GM21786 (cell line): ENCODE results near the gene MARK3.
A peak's percentile ranks its signal among the peaks of the same experiment; 100 is the strongest.

Experiments
- ATAC-seq: cut with Tn5 transposase; IDR thresholded peaks from one replicate; pipeline ENCODE4 v1.9.1; 2021; ENCODE audit not compliant: unreplicated experiment

The MARK3 gene

DNA sequence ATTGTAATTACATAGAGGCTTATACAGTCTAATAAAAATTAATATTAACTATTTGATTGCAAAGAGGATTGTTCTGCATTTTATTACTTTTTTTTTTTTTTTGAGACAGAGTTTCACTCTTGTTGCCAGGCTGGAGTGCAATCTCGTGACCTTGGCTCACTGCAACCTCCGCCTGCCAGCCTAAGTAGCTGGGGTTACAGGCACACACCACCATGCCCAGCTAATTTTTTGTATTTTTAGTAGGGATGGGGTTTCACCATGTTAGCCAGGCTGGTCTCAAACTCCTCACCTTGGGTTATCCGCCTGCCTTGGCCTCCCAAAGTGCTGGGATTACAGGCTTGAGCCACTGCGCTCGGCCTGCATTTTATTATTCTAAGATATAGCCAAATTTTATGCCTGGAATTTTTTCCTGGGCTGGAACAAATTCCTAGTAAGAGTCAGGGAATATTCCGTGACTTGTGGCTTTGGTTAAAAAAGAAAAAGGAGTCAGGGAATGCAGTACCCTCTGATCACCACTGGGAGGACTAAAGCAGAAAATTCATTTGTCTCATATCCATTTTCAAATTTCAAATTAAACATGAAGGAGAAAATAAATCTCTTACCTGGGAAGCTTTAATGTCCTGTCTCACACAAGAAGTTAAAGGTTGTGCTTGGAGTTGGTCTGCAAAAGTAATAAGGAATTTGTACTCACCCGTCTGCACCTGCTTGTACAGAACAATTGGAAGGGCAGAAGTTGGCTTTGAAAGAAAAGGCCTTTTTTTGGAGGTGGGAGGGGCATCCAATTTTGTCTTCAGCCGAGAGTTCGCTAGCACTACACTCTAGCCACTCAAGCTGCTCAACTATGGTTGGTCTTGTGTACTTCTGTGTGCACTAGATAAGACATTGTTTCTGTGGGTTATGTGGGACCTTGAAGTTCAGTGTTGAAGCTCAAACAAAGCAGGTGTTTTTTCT is 8.7 kb downstream of the MARK3 start:
- ATAC-seq: no peak

DNA sequence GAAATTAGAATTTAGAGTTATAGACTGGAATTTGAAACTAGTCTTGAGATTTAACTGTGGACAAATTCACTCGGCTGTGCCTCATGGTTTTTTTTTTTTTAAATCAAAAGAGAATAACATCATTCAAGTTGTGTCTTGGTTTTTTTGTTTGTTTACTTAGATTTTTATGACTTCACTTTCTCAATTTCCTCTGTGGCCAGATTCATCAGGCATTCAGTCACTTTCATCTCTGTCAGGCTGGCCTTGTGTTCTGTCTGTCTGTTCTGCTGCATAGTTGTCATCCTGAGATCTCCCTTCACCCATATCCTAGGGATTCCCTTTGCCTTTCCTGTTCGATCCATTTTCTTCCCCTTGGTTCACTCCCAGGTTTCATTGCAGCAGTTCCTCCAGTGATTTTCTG is 10.0 kb downstream of the MARK3 start:
- ATAC-seq: no peak

DNA sequence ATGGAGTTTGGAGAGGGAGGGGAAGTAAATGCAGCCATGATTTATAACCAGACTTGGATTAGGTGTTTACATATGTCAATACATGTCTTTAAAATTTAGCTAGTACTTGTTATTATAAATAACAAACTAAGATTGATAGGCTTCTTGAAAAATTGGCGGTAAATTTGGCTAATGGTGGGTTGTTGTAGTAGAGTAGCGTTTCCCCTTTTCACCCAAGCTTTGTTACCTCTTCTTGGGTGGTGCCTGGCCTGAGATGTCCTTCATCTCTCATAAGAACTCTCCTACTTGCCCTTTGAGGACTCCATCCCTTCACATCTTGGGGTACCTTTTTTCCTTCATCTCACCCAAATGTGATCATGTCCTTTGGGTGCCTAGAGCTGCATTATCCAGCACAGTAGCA is 11.2 kb downstream of the MARK3 start:
- no peak for ATAC-seq

GRCh38 chr14:103398427-103399195 is 13.4 kb downstream of the MARK3 start:
- ATAC-seq: no peak

DNA sequence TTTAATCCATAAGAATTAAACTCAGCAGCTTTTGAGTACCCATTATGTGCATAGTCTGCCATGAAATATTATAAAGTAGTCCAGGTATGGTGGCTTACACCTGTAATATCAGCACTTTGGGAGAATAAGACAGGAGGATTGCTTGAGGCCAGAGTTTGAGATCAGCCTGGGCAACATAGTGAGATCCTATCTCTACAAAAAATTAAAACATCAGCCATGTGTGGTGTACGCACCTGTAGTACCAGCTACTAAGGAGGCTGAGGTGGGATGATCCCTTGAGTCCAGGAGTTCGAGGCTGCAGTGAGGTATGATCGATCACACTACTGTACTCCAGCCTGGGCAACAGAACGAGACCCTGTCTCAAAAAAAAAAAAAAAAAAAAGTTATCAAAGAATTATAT is 15.3 kb downstream of the MARK3 start:
- ATAC-seq: no peak

GRCh38 chr14:103401223-103402214 is 16.3 kb downstream of the MARK3 start:
- ATAC-seq: no peak

GRCh38 chr14:103402695-103403094 is 17.5 kb downstream of the MARK3 start:
- ATAC-seq: no peak

GRCh38 chr14:103404032-103404918 is 19.1 kb downstream of the MARK3 start:
- no peak for ATAC-seq

DNA sequence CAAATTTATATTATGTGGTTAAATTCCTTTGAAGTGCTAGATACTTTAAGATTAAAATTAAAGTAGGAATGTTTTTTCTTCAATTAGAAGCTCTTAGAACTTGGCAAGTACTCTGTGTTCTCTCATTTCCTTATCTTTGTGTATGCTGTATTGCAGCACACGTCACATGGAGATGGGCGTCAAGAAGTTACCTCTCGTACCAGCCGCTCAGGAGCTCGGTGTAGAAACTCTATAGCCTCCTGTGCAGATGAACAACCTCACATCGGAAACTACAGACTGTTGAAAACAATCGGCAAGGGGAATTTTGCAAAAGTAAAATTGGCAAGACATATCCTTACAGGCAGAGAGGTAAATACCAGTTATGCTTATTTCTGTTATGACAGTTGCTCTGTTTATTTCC is 19.7 kb downstream of the MARK3 start:
- no peak for ATAC-seq

GRCh38 chr14:103408491-103409155 is 23.4 kb downstream of the MARK3 start:
- no peak for ATAC-seq

DNA sequence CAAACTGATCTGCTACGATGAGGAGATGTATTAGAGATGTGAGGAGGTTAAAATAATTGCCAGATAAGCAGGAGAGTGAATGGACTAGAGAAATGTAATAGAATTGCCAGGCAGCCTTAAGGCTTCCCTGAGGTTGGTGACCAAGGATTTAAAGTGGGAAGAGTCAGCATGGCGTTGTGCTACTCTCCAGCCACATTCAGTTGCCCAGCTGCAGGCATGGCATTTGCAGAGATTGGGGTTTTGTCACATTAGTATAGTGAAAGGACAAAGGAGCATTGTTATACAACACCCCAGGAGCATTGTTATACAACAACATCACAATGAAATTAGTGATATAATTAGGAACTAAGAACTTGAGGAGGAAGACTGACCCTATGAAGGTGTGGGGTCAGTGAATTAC is 31.7 kb downstream of the MARK3 start:
- no peak for ATAC-seq

GRCh38 chr14:103418481-103418818 is 33.2 kb downstream of the MARK3 start:
- ATAC-seq: peak; percentile 48

- ATAC-seq: no peak
Observed at GRCh38 chr14:103421556-103421955, 36.3 kb downstream of the MARK3 start.

DNA sequence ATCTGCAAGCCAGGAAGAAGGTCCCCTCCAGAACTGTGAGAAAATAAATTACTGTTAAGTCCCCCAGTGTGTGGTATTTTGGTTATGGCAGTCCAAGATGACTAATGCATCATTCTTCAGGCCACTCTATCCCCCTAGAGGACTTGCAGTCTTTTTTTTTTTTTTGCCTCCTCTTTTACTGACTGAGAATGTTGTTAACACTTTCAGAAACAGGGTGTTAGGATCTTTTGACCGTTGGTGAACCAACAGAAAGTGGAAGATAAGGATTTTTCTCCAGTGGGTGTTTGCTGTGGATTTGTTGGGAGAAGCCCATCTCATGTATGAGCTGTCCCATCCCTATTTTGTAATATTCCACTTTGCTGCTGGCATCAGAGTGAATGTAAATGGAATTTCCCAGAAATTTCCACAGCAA is 37.8 kb downstream of the MARK3 start:
- ATAC-seq: no peak

DNA sequence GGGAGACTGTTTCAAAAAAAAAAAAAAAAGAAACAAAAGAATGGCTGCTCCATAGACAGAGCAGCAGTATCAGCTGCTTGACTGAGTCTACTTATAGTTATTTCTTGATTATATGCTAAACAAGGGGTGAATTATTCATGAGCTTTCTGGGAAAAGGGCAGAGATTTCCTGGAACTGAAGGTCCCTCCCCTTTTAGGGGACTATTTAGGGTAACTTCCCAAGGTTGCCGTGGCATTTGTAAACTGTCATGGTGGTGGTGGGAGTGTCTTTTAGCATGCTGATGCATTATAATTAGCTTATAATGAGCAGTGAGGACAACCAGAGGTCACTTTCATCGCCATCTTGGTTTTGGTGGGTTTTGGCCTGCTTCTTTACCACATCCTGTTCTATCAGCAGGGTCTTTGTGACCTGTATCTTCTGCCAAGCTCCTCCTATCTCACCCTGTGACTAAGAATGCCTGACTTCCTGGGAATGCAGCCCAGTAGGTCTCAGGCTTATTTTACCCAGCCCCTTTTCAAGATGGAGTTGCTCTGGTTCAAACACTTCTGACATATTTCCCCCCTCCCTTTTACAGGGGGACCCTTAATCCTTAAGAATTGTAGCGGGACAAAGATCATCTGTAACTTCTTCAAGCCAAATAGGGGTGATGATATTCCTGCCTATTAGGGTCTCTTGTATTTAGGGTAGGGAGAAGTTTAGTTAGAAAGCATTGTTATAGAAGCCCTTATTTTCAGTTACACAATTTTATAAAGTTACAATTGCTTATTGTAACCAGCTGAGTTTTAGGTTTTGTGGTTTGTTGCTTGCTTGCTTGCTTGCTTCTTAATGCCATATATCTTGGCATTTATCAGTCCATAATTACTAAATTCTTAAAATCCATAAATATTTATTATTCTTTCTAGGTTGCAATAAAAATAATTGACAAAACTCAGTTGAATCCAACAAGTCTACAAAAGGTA is 42.5 kb downstream of the MARK3 start:
- no peak for ATAC-seq

DNA sequence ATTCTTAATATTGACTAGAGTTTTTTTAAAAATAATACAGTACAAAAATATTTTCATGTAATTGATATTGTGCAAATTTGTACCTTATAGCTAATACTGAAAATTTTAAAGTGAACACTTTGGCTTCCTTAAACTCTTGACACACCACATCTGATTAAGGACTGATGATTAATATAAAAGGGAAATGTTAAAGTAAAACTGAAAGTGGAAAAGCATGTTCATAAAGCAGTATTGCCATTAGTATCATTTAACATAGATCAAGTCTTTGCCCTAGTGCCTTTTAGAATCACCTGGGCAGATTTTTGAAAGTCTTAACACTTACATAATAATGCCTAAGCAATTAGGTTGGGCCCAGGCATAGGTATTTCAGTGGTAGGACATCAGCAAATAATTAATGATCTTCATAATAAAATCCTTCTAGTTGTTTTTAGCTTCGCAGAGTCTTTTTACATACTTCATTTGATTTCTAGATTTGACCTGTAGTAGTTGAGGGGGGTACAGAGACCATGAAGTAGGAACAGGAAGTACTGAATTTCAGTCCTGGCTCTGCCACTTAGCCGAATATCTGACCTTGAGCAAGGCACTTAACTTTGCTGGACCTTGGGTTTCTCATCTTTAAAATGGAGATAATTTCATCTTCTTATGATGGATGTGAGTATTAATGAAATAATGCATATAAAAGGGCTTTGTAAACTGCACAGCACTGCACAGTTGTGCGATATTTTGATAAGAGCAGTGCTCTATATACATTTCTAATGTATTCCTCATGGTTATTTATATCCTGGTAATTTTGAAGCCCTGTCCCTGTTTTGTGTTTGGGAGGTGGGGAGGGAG is 43.7 kb downstream of the MARK3 start:
- no peak for ATAC-seq

- ATAC-seq: no peak
Observed at GRCh38 chr14:103430358-103430757, 45.1 kb downstream of the MARK3 start.
